Measurements from ENCODE around the gene PGAP6. TPM values are rescaled to one million over a fixed set of nuclear protein-coding genes. Genes with fewer than 3 reads are reported as not detected.
A peak's percentile ranks its signal among the peaks of the same experiment; 100 is the strongest.
"Not testable (repeated sequence)": the region's sequence is repeated elsewhere in the genome, so short reads cannot be mapped to it uniquely, and the experiment has no call there.

The PGAP6 gene
- total and polyA plus RNA-seq, 7 experiments from 2014 or later = 17.0 to 107 (median 52.4) TPM

DNA sequence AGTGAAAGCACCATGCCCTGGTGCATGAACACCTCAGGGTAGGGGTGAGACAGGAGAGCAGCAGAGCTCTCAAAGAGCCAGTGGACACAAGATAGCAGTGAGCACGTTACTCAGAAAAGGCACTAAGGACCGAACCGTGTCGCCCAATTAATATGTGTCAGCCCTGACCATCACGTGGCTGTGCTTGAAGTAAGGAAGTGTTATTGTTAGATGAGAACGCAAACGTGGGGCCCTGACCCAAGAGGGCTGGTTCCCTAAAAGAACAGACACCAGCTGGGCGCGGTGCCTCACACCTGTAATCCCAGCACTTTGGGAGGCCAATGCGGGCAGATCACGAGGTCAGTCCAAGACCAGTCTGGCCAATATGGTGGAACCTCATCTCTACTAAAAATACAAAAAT is 45.5 kb downstream of the PGAP6 start:
- Mint-ChIP-seq H3K4me1 (peaks cover 23 to 87% (median 63%) of the 10 kb centered on the region in 7 donors), H3K9me3 (no peaks in the 10 kb centered on the region), H3K4me3 (peak overlapping the region in 5 of 10 donors; percentile 27 to 51 (median 43)), H3K36me3 (peaks cover 0 to 3% (median 0%) of the 10 kb centered on the region in 5 donors), H3K27ac (peak overlapping the region in 1 of 9 donors; percentile 59), H3K27me3 (no peaks in the 10 kb centered on the region)
- peak; percentile 64 for ATAC-seq
- H3K9me3 ChIP-seq (ENCODE audit: control insufficient read depth in 2 of 3, low read length in 3 of 3) = no peaks in the 10 kb centered on the region
- no peak for DNase-seq
- peaks cover 24 to 50% of the 10 kb centered on the region in 2 donors for H3K4me1 ChIP-seq (ENCODE audit: control insufficient read depth in 2 of 2, insufficient read depth in 2 of 2, low read length in 2 of 2)
- H3K27me3 ChIP-seq (ENCODE audit: control insufficient read depth in 2 of 2, insufficient read depth in 2 of 2, low read length in 2 of 2) = no peaks in the 10 kb centered on the region
- no peaks in the 10 kb centered on the region for H3K36me3 ChIP-seq (ENCODE audit: control insufficient read depth in 2 of 3, insufficient read depth in 3 of 3, low read length in 3 of 3)
- ChIA-PET POLR2A (interaction anchor here (1.0 to 1.6 kb wide), 2 partner anchors 10 to 11 kb away, joined by 3 to 4 read pairs; no protein-coding TSS in a partner anchor), CTCF (no interaction called here)
- H3K27ac ChIP-seq (ENCODE audit: low read depth, low read length) = no peak overlapping the region
- H3K4me3 ChIP-seq (ENCODE audit: low read length) = no peak overlapping the region
- intact Hi-C loops (cut with micrococcal nuclease) = no loop called here

DNA sequence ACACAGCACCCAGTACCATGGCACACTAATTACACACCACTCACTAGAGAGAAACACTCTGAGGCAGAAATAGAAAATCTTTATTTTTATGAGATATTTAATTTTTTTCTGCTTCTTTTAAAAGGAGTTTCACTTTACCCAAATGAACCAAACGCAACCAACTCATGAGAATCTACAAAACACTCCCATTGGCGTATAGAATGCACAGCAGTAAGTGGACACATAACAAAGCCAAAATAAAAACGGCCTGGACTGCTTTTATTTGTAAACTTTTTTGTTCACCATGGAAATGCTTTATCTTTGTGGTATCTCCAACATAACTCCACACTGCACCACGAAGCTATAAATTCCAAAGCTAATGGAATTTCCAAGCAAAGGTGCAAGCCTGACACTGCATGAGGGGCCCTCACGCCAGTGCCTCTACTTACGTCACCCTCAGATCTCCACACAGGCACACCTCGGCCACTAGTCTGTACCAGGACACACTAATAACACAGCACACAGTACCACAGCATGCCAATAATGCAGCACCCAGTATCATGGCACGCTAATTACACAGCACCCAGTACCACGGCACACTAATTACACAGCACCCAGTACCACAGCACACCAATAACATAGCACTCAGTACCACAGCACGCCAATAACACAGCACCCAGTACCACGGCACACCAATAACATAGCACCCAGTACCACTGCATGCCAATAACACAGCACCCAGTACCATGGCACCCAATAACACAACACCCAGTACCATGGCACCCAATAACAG is 46.7 kb downstream of the PGAP6 start:
- H3K27me3 Mint-ChIP-seq; H3K27ac ChIP-seq (ENCODE audit: low read depth, low read length); DNase-seq; H3K9me3 Mint-ChIP-seq; CTCF ChIA-PET; H3K36me3 ChIP-seq (ENCODE audit: control insufficient read depth in 2 of 3, insufficient read depth in 3 of 3, low read length in 3 of 3); H3K9me3 ChIP-seq (ENCODE audit: control insufficient read depth in 2 of 3, low read length in 3 of 3); ATAC-seq; H3K27me3 ChIP-seq (ENCODE audit: control insufficient read depth in 2 of 2, insufficient read depth in 2 of 2, low read length in 2 of 2); H3K4me3 ChIP-seq (ENCODE audit: low read length); H3K36me3 Mint-ChIP-seq; intact Hi-C loops (cut with micrococcal nuclease): not testable (repeated sequence)
- peak overlapping the region in 4 of 10 donors; percentile 10 to 65 (median 42) for H3K4me3 Mint-ChIP-seq
- peaks cover 19 to 42% of the 10 kb centered on the region in 2 donors for H3K4me1 ChIP-seq (ENCODE audit: control insufficient read depth in 2 of 2, insufficient read depth in 2 of 2, low read length in 2 of 2)
- H3K27ac Mint-ChIP-seq = peak overlapping the region in 2 of 9 donors; percentile 41 to 76
- POLR2A ChIA-PET = interaction anchor here (0.6 kb wide), 1 partner anchor 14 kb away, joined by 3 read pairs; no protein-coding TSS in a partner anchor
- peaks cover 26 to 91% (median 67%) of the 10 kb centered on the region in 7 donors for H3K4me1 Mint-ChIP-seq

DNA sequence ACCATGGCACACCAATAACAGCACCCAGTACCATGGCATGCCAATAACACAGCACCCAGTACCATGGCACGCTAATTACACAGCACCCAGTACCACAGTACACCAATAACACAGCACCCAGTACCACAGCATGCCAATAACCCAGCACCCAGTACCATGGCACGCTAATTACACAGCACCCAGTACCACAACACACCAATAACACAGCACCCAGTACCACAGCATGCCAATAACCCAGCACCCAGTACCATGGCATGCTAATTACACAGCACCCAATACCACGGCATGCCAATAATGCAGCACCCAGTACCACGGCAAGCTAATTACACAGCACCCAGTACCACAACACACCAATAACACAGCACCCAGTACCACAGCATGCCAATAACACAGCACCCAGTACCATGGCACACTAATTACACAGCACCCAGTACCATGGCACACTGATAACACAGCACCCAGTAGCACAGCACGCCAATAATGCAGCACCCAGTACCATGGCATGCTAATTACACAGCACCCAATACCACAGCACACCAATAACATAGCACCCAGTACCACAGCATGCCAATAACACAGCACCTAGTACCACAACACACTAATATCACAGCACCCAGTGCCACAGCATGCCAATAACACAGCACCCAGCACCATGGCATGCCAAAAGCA is 47.5 kb downstream of the PGAP6 start:
- Mint-ChIP-seq H3K27ac (peak overlapping the region in 2 of 9 donors; percentile 41 to 60), H3K4me1 (peaks cover 20 to 83% (median 61%) of the 10 kb centered on the region in 7 donors), H3K4me3 (peak overlapping the region in 2 of 10 donors; percentile 35 to 60)
- peaks cover 12 to 34% of the 10 kb centered on the region in 2 donors for H3K4me1 ChIP-seq (ENCODE audit: control insufficient read depth in 2 of 2, insufficient read depth in 2 of 2, low read length in 2 of 2)
- POLR2A ChIA-PET = interaction anchor here (0.6 kb wide), 1 partner anchor 15 kb away, joined by 3 read pairs; no protein-coding TSS in a partner anchor
- H3K9me3 Mint-ChIP-seq; CTCF ChIA-PET; H3K4me3 ChIP-seq (ENCODE audit: low read length); H3K27me3 Mint-ChIP-seq; H3K36me3 Mint-ChIP-seq; H3K27ac ChIP-seq (ENCODE audit: low read depth, low read length); ATAC-seq; H3K27me3 ChIP-seq (ENCODE audit: control insufficient read depth in 2 of 2, insufficient read depth in 2 of 2, low read length in 2 of 2); intact Hi-C loops (cut with micrococcal nuclease); H3K36me3 ChIP-seq (ENCODE audit: control insufficient read depth in 2 of 3, insufficient read depth in 3 of 3, low read length in 3 of 3); DNase-seq; H3K9me3 ChIP-seq (ENCODE audit: control insufficient read depth in 2 of 3, low read length in 3 of 3): not testable (repeated sequence)

DNA sequence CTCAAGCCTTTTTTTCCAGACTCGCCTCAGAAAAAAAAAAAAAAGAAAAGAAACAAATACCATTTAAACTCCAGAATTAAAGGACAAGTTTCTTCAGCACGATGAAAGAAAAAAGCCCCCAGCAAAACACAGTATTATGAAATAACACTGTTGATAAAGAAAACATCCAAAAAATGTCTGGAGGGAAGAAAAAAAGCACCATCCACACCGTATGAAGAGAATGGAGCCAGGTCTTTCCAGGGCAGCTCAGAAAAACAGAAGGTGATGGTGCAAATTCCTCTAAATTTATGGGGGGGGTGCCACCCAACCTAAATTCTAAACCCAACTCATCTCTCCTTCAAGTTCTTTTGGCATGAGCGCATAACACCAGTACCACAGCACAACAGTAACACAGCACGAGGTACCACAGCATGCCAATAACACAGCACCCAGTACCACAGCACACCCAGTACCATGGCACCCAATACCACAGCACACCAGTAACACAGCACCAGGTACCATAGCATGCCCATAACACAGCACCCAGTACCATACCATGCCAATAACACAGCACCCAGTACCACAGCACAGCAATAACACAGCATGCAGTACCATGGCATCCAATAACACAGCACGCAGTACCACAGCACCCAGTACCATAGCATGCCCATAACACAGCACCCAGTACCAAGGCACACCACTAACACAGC is 48.2 kb downstream of the PGAP6 start:
- Histone ChIP-seq H3K27me3 (ENCODE audit: control insufficient read depth in 2 of 2, insufficient read depth in 2 of 2, low read length in 2 of 2) (no peaks in the 10 kb centered on the region), H3K4me3 (ENCODE audit: low read length) (no peak overlapping the region), H3K27ac (ENCODE audit: low read depth, low read length) (no peak overlapping the region), H3K4me1 (ENCODE audit: control insufficient read depth in 2 of 2, insufficient read depth in 2 of 2, low read length in 2 of 2) (peaks cover 17 to 33% of the 10 kb centered on the region in 2 donors), H3K9me3 (ENCODE audit: control insufficient read depth in 2 of 3, low read length in 3 of 3) (no peaks in the 10 kb centered on the region), H3K36me3 (ENCODE audit: control insufficient read depth in 2 of 3, insufficient read depth in 3 of 3, low read length in 3 of 3) (peaks cover 0 to 8% (median 7%) of the 10 kb centered on the region in 3 experiments)
- ChIA-PET CTCF (no interaction called here), POLR2A (no interaction called here)
- intact Hi-C loops (cut with micrococcal nuclease) = no loop called here
- DNase-seq = no peak
- Mint-ChIP-seq H3K36me3 (peaks cover 0 to 7% (median 5%) of the 10 kb centered on the region in 5 donors), H3K4me1 (peaks cover 20 to 78% (median 58%) of the 10 kb centered on the region in 7 donors), H3K9me3 (no peaks in the 10 kb centered on the region), H3K4me3 (peak overlapping the region in 2 of 10 donors; percentile 32 to 60), H3K27me3 (peaks cover 0 to 4% (median 0%) of the 10 kb centered on the region in 5 donors), H3K27ac (peak overlapping the region in 1 of 9 donors; percentile 76)
- ATAC-seq = no peak

DNA sequence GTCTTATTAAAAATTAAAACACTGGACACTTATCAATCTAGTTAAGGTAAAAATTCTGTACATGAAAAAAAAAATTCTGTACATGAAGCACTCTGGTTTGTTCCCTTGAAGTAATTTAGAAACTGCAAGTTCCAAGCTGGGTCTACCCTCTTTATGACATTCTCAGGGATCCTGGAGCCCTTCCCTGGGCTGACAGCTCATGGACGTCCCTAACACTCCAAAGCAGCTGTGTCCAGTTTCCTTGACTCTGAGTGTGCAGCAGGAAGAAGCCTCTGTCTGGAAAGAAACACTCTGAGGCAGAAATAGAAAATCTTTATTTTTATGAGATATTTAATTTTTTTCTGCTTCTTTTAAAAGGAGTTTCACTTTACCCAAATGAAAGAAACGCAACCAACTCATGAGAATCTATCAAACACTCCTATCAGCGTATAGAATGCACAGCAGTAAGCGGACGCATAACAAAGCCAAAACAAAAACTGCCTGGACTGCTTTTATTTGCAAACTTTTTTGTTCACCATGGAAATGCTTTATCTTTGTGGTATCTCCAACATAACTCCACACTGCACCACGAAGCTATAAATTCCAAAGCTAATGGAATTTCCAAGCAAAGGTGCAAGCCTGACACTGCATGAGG is 50.5 kb downstream of the PGAP6 start:
- DNase-seq; H3K4me3 ChIP-seq (ENCODE audit: low read length); ATAC-seq; H3K36me3 ChIP-seq (ENCODE audit: control insufficient read depth in 2 of 3, insufficient read depth in 3 of 3, low read length in 3 of 3); H3K27me3 ChIP-seq (ENCODE audit: control insufficient read depth in 2 of 2, insufficient read depth in 2 of 2, low read length in 2 of 2); H3K27ac ChIP-seq (ENCODE audit: low read depth, low read length); intact Hi-C loops (cut with micrococcal nuclease); H3K9me3 Mint-ChIP-seq; H3K9me3 ChIP-seq (ENCODE audit: control insufficient read depth in 2 of 3, low read length in 3 of 3); CTCF ChIA-PET; H3K36me3 Mint-ChIP-seq; H3K27me3 Mint-ChIP-seq: not testable (repeated sequence)
- POLR2A ChIA-PET = interaction anchor here (0.7 kb wide), 1 partner anchor 476 kb away, joined by 3 read pairs; no protein-coding TSS in a partner anchor
- H3K4me1 ChIP-seq (ENCODE audit: control insufficient read depth in 2 of 2, insufficient read depth in 2 of 2, low read length in 2 of 2) = peaks cover 38 to 42% of the 10 kb centered on the region in 2 donors
- H3K27ac Mint-ChIP-seq = peak overlapping the region in 2 of 9 donors; percentile 12 to 81
- peak overlapping the region in 2 of 10 donors; percentile 39 to 51 for H3K4me3 Mint-ChIP-seq
- H3K4me1 Mint-ChIP-seq = peaks cover 28 to 77% (median 65%) of the 10 kb centered on the region in 7 donors

DNA sequence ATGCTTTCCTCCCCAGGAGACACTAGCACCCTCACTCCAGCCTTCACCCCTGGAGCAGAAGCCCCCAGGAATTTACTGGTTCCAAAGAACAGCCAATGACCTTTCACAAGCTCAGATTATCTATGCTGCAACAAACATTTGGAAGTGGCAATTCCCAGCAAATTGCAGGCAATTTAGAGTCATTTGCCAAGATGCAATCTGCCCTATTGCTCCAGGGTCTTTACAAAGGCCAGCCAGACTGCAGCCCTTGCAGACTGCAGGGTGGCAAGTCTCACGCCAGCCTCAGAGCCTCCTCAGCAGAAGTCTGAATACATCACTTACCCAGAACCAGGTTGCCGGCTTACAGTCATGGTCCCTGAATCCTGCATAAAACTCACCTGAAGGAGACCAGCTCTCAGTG is 51.0 kb downstream of the PGAP6 start:
- H3K27me3 Mint-ChIP-seq = peaks cover 0 to 4% (median 0%) of the 10 kb centered on the region in 5 donors
- POLR2A ChIA-PET = interaction anchor here (0.7 kb wide), 1 partner anchor 477 kb away, joined by 3 read pairs; no protein-coding TSS in a partner anchor
- ATAC-seq = no peak
- peak overlapping the region in 3 of 9 donors; percentile 24 to 81 (median 57) for H3K27ac Mint-ChIP-seq
- CTCF ChIA-PET = no interaction called here
- intact Hi-C loops (cut with micrococcal nuclease) = no loop called here
- peaks cover 26 to 75% (median 61%) of the 10 kb centered on the region in 7 donors for H3K4me1 Mint-ChIP-seq
- H3K4me1 ChIP-seq (ENCODE audit: control insufficient read depth in 2 of 2, insufficient read depth in 2 of 2, low read length in 2 of 2) = peaks cover 39 to 41% of the 10 kb centered on the region in 2 donors
- no peaks in the 10 kb centered on the region for H3K27me3 ChIP-seq (ENCODE audit: control insufficient read depth in 2 of 2, insufficient read depth in 2 of 2, low read length in 2 of 2)
- H3K27ac ChIP-seq (ENCODE audit: low read depth, low read length) = no peak overlapping the region
- DNase-seq = no peak
- H3K4me3 ChIP-seq (ENCODE audit: low read length) = no peak overlapping the region
- H3K36me3 ChIP-seq (ENCODE audit: control insufficient read depth in 2 of 3, insufficient read depth in 3 of 3, low read length in 3 of 3) = peaks cover 0 to 8% (median 7%) of the 10 kb centered on the region in 3 experiments
- H3K4me3 Mint-ChIP-seq = no peak overlapping the region
- H3K9me3 ChIP-seq (ENCODE audit: control insufficient read depth in 2 of 3, low read length in 3 of 3) = no peaks in the 10 kb centered on the region
- peaks cover 0 to 7% (median 5%) of the 10 kb centered on the region in 5 donors for H3K36me3 Mint-ChIP-seq
- no peaks in the 10 kb centered on the region for H3K9me3 Mint-ChIP-seq
